Neural crest cell (in vitro differentiated cells): Measurements from ENCODE around the gene UCP3. TPM values are rescaled to one million over a fixed set of nuclear protein-coding genes. Genes with fewer than 3 reads are reported as not detected.
A peak's percentile ranks its signal among the peaks of the same experiment; 100 is the strongest.

ENCODE experiments used
- DNase-seq: peaks from one replicate; pipeline ENCODE4 v3.0.0; 2021; ENCODE audit warnings: low read depth, mixed read lengths, low spot score
- H3K27ac Mint-ChIP-seq: one replicate; pipeline ENCODE4 v1.8.0; 2021; ENCODE audit warnings: mild to moderate bottlenecking, mixed read lengths; ENCODE audit not compliant: unreplicated experiment
- H3K27me3 Mint-ChIP-seq: 2 replicates; pipeline ENCODE4 v1.8.0; 2021; ENCODE audit warnings: low read depth, mild to moderate bottlenecking, mixed read lengths
- H3K36me3 Mint-ChIP-seq: 2 replicates; pipeline ENCODE4 v1.8.0; 2021; ENCODE audit warnings: low read depth, mild to moderate bottlenecking, mixed read lengths
- H3K4me1 Mint-ChIP-seq: 2 replicates; pipeline ENCODE4 v1.8.0; 2021; ENCODE audit warnings: mixed read lengths
- H3K4me3 Mint-ChIP-seq: one replicate; pipeline ENCODE4 v1.8.0; 2021; ENCODE audit warnings: mild to moderate bottlenecking, mixed read lengths
- H3K9me3 Mint-ChIP-seq: 2 replicates; pipeline ENCODE4 v1.8.0; 2021; ENCODE audit warnings: mixed read lengths
- total RNA-seq: library from RNA; stranded (reverse); gene quantifications from 2 replicates; pipeline ENCODE4 v1.2.1, GENCODE V29; 2021
- TF ChIP-seq, protein P1 (sequence below): fragments of 200-600 bp; sonication (generic); conservative IDR thresholded peaks from 2 replicates; pipeline ENCODE4 v1.5.0; 2021; ENCODE audit warnings: antibody characterized with exemption, mild to moderate bottlenecking

The UCP3 gene
- total RNA-seq, 1 donor from 2014 or later, result 4.0 TPM

DNA sequence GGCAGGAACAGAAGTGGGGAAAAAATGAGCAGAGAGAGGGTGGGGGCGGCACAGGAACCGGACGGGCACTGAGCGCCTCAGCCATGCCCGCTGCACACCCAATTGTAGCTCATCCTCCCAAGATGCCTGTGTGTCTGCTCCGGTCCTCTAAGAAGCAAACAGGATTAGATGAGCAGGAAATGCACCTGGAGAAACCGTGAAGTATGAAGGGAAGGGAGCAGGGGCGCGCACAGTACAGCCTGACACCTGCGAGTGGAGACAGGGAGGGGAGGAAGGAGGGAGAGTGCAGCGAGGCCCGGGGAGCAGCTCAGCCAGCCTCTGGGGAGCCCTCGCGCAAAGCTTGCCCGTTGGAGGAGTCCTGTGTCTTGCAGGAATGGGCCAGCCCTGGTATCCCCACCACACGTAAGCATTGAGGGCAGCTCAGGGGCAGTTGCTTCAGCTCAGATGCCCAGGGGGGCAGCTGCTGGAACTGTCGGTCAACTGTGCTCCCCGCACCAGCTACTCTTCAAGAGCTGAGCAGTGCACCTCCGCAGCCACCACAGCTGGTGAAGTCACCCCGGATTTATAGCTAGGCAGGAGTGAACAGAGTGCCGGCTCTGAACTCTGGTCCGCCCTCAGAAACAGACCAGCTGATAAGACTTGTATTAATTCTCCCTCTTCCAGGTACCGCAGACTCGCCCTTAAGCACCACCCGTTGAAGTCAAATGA, 51.1 kb downstream of the UCP3 start:
- Mint-ChIP-seq H3K4me3 (no peak overlapping the region), H3K9me3 (no peaks in the 10 kb centered on the region), H3K27me3 (no peaks in the 10 kb centered on the region), H3K27ac (no peak overlapping the region), H3K36me3 (no peaks in the 10 kb centered on the region), H3K4me1 (peaks cover 12% of the 10 kb centered on the region)
- no peak for DNase-seq
- TF ChIP-seq, protein P1, sequence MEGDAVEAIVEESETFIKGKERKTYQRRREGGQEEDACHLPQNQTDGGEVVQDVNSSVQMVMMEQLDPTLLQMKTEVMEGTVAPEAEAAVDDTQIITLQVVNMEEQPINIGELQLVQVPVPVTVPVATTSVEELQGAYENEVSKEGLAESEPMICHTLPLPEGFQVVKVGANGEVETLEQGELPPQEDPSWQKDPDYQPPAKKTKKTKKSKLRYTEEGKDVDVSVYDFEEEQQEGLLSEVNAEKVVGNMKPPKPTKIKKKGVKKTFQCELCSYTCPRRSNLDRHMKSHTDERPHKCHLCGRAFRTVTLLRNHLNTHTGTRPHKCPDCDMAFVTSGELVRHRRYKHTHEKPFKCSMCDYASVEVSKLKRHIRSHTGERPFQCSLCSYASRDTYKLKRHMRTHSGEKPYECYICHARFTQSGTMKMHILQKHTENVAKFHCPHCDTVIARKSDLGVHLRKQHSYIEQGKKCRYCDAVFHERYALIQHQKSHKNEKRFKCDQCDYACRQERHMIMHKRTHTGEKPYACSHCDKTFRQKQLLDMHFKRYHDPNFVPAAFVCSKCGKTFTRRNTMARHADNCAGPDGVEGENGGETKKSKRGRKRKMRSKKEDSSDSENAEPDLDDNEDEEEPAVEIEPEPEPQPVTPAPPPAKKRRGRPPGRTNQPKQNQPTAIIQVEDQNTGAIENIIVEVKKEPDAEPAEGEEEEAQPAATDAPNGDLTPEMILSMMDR, result no peak

DNA sequence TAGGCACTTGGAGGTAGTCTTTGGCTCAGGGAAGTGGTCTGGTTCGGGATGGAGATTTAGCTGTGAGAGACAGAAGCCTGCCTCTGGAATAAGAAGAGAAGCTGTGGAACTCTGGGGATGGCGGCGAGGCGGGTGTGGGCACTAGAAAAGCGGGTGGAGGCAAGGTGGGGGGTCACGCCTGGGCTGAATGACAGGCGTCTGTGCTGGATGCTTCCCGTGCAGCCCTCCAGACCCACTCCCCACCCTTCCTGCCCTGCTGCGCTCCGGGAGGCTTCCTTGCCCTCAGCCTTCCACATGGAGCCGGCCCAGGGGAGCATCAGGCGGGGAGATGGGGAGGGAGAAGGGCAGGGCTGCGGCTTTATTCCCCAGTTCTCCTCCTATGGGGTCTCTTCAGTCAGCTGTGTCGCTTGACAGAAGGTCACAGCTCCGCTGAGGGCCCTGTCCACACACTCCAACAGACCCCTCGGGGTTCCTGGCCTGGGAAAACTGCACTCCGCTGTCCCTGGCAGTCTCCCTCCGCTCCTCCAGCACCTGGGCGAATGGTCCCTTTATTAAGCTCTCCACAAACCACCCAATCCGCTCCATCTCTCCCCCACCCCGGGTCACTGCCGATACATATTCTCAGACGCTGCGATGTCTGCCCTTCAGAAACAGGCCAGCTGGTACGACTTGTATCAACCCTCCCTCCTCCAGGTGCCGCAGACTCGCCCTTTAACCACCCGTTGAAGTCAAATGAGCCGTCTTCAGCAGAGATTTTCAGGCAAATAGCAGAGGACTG, 51.8 kb downstream of the UCP3 start:
- H3K4me1 Mint-ChIP-seq, result peaks cover 12% of the 10 kb centered on the region
- TF ChIP-seq, protein P1, result no peak
- H3K36me3 Mint-ChIP-seq, result no peaks in the 10 kb centered on the region
- no peak overlapping the region for H3K4me3 Mint-ChIP-seq
- DNase-seq, result no peak
- no peaks in the 10 kb centered on the region for H3K9me3 Mint-ChIP-seq
- no peaks in the 10 kb centered on the region for H3K27me3 Mint-ChIP-seq
- peak overlapping the region; percentile 81 for H3K27ac Mint-ChIP-seq

DNA sequence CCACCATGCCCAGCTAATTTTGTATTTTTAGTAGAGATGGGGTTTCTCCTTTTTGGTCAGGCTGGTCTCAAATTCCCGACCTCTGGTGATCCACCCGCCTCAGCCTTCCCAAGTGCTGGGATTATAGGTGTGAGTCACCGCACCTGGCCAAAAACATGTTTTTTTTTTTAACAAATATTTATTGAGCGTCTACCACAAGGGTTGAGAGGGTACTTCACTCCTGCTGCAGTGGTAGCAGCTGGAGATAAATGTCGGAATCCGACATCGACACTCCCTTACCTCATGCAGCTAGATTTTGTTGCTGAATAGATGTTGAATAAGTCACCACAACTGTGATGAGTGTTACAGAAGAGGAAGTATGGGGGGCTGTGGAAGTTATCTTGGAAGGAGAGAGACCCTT, 57.1 kb downstream of the UCP3 start:
- H3K4me3 Mint-ChIP-seq, result no peak overlapping the region
- no peak overlapping the region for H3K27ac Mint-ChIP-seq
- H3K27me3 Mint-ChIP-seq, result no peaks in the 10 kb centered on the region
- no peak for DNase-seq
- H3K36me3 Mint-ChIP-seq, result peaks cover under 1% of the 10 kb centered on the region
- no peaks in the 10 kb centered on the region for H3K9me3 Mint-ChIP-seq
- H3K4me1 Mint-ChIP-seq, result peaks cover 15% of the 10 kb centered on the region
- TF ChIP-seq, protein P1, result no peak

DNA sequence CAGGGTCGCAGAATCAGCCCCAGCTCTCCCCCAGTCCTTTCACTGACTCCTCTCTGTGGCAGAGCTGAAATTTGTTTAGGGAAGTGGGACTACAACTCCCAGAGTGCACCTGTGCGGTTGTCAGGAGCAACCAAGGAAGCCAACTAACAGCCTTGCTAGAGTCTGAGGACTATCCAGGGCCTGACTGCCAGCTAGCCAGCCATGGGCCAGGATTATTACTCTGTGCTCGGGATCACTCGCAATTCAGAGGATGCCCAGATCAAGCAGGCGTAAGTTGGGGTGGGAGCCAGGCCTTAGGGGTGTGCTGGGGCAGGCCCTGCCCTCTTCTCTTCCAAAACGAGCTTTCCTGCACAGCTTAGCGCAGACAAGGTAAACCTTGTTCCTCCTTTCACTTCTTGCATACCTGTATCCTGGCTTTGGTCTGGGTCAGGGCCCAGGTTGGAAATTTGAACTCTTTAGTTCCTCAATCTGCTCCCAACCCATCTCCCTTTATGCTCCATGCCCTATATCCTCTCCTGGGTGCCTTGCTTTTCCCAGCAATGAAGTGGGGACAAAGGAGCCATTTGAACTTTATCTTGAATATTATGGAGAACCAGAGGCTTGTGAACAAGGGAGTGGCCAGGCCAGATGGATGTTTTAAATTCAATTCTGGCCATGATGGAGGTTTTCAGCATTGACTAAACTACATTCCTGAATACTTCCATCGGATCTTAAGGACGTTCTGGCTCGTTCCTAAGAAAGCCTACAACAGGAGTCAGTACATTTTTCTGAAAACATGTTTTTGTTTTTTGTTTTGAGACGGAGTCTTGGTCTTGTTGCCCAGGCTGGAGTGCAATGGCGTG, 57.8 kb downstream of the UCP3 start, which contains the start of gene DNAJB13:
DNAJB13 (plus strand) TSS at position 158 of the 842 bp plus-strand sequence; CDS start at position 202, 44 bp downstream.
- H3K27me3 Mint-ChIP-seq, result no peaks in the 10 kb centered on the region
- H3K36me3 Mint-ChIP-seq, result peaks cover 3% of the 10 kb centered on the region
- H3K4me1 Mint-ChIP-seq, result peaks cover 8% of the 10 kb centered on the region
- no peak within 1 kb of the TSS for H3K27ac Mint-ChIP-seq
- no peak within 1 kb of the TSS for H3K4me3 Mint-ChIP-seq
- peak; percentile 47 for DNase-seq
- no peaks in the 10 kb centered on the region for H3K9me3 Mint-ChIP-seq
- TF ChIP-seq, protein P1, result no peak

Other genes with a start within 250 kb of the UCP3 start
- 75.0 and 85.9 TPM in 2 replicates for gene RAB6A, start 248.0 kb downstream of the UCP3 start, total RNA-seq
- gene MRPL48, start 221.2 kb downstream of the UCP3 start, total RNA-seq, result 51.4 and 53.5 TPM in 2 replicates
- 86.7 and 86.9 TPM in 2 replicates for gene COA4, start 132.2 kb downstream of the UCP3 start, total RNA-seq
- 27.5 and 33.2 TPM in 2 replicates for gene PAAF1, start 132.1 kb downstream of the UCP3 start, total RNA-seq
- gene DNAJB13, start 58.1 kb downstream of the UCP3 start, total RNA-seq, result 0.32 and 0.35 TPM in 2 replicates
- 66.4 and 71.4 TPM in 2 replicates for gene UCP2, start 26.2 kb downstream of the UCP3 start, total RNA-seq
- 39.2 and 41.9 TPM in 2 replicates for gene C2CD3, start 161.9 kb upstream of the UCP3 start, total RNA-seq
- 46.0 and 53.4 TPM in 2 replicates for gene PPME1, start 162.2 kb upstream of the UCP3 start, total RNA-seq